Measurements from ENCODE around the gene ARMH3.
"Not testable (repeated sequence)": the region's sequence is repeated elsewhere in the genome, so short reads cannot be mapped to it uniquely, and the experiment has no call there.

Gene ARMH3

DNA sequence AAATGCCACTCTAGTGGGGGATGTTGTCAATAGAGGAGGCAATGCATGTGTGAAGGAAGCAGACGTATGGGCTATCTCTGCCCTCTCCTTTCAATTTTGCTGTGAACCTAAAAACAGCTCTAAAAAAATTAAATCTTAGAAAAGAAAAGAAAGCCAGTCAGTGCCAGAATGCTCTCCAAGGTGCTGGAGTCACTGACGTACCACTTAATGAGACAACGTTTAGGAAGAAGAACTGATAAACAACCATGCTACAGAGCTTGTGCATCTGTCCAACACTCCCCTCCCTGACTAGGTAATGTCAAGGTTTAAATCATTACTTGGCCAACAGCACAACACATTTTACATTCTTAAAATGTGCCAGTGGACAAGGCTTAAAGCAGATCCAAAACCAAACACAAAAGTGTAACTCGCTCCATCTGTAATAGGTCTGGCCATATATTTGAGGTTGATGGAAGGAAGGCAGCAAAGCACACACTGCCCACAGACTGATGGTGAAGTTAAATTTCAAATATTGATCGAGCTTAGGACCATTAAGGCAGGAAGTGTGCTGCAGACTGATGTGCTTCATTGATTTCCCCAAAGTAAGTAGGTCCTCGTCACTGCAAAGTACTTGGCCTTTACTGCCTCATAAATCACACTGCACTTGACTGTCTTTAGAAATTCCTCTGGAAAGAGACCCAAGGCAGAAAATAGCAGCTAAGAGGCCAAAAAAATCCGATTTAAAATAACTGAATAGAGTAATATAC is 15.5 kb downstream of the ARMH3 start:
- no peak for DNase-seq

DNA sequence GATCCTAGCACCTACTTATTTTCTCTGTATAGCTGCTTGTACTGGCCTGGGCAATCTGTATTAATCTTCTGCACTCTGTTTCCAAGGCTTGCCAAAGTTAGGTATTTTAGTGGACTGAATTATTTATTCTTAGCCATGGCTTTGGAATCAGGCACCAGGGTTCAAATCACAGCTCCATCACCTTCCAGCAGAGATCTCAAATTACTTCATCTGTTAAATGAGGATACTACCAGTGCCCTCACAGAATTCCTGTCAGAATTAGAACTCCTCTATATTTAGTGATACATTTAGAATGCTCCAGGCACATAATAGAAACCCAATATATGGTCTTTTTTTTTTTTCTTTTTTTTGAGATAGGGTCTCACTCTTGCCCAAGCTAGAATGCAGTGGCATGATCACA is 17.6 kb downstream of the ARMH3 start:
- DNase-seq: no peak

DNA sequence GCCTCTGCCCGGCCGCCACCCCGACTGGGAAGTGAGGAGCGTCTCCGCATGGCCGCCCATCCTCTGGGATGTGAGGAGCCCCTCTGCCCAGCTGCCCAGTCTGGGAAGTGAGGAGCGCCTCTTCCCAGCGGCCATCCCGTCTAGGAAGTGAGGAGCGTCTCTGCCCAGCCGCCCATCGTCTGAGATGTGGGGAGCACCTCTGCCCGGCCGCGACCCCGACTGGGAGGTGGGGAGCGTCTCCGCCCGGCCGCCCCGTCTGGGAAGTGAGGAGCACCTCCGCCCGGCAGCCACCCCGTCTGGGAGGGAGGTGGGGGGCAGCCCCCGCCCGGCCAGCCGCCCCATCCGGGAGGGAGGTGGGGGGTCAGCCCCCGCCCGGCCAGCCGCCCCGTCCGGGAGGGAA is 20.2 kb downstream of the ARMH3 start:
- DNase-seq: not testable (repeated sequence)

DNA sequence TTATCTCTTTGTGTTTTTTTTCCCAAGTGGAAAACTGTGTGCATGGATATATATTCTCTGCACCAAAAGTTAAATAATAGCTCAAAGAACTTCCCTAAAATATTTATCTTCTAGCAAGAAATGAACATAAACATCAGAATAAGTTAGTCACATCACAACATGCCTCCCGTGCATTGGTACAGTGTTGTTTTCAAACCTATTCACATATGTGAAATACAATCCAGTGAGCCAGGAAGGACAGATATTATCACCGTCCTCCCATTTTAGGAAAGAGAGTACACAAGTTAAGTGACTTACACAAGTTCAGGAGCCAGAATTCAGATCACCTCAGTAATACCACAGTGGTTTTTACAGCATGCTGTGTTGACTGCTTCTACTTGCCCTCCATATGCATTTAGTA is 22.2 kb downstream of the ARMH3 start:
- DNase-seq: no peak

DNA sequence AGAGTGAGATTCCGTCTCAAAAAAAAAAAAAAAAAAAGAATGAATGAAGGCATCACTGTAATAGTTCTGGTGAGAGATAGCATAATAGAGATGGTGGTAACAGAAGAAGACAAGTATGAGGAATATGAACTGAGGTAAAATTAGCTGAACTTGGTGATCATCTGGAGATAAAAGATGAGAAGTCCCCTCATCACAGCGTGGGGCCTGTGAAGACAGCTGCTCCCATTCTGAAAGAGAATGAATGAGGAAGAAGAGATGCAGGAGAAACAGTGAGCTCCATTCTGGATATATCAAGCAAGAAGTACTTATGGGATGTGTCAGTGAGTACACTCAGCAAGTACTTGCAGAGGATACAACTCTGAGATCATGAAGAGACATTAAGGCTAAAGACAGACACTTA is 28.7 kb downstream of the ARMH3 start:
- no peak for DNase-seq

DNA sequence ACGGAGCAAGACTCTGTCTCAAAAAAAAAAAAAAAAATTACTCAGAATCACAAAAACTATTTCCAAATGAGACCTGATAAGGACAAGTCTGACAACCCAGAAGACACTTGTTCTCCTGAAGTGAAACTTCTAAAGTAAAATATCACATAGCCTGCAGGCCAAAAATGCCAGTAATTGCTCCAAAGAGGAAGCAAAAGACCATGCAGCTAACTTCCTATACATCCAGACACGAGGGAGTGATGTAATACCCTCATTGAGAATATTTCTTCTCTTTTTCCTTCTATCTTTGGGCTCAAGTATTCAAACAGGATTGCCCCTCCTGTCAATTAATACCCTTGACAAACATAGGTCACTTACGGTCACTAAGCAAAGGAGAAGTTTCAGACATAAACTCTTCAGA is 31.2 kb downstream of the ARMH3 start:
- no peak for DNase-seq

DNA sequence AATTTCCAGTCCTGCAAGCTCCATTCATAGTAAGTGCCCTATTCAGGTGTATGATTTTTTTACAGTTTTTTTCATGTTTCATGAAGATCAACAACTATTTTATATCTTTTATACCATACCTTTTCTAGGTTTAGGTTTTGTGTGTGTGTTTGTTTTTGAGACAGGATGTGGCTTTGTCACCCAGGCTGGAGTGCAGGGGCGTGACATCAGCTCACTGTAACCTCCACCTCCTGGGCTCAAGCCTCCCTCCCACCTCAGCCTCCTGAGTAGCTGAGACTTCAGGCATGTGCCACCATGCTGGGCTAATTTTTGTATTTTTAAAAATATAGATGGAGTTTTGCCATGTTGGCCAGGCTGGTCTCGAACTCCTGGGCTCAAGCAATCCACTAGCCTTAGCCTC is 35.0 kb downstream of the ARMH3 start:
- DNase-seq: no peak

DNA sequence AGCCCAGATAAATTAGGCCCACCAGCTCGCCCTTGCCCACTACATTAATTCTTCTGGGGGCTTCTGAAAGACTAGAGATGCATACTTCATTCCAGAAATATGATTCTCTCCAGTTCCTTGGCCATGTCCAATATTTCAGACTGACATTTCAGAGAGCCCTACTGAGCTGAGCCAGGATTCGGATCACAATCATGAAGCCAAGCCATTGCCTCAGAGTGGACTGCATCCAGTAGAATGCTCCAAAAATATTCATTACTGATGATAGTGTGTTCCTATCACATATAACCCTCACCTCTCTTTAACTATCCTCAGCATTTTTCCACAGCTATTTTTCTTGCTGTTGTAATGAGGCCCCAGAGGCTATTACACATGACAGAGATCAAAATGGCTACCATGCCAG is 38.7 kb downstream of the ARMH3 start:
- no peak for DNase-seq

DNA sequence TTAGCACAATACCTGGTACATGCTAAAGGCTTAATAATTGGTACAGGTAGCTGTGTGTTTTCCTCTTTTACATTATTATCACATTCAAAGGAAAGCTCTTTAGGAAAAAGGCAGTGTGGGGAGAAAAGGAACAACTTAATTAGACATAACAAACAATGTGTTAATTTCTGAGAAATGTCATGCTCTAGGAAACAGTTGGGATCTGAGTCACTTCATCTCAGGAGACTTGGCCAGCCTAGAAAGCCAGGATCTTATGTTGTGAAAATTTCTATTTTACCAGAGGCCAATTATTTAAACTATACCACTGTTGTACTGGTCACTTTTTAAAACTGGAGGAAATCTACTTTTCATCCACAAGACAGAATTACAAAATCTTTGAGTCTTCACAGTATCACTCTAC is 39.6 kb downstream of the ARMH3 start:
- no peak for DNase-seq

DNA sequence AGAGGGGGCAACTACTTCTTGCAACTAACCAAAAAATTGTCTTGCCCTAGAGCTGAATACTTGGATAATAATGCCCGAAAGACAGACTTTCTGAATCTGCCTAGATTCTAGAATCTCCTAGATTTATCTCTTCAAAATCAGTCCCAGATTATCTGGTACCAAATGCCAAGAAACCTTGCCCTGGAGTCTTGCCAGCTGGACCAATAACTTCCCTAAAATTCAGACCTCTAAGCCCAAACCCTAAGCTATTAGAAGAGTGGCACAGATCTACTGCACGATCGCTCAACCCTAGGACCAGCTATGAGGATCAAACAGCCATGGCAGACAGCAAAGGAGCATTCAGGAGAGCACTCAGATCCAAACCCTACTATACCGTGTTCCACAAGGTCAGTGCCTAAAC is 45.0 kb downstream of the ARMH3 start:
- DNase-seq: no peak

DNA sequence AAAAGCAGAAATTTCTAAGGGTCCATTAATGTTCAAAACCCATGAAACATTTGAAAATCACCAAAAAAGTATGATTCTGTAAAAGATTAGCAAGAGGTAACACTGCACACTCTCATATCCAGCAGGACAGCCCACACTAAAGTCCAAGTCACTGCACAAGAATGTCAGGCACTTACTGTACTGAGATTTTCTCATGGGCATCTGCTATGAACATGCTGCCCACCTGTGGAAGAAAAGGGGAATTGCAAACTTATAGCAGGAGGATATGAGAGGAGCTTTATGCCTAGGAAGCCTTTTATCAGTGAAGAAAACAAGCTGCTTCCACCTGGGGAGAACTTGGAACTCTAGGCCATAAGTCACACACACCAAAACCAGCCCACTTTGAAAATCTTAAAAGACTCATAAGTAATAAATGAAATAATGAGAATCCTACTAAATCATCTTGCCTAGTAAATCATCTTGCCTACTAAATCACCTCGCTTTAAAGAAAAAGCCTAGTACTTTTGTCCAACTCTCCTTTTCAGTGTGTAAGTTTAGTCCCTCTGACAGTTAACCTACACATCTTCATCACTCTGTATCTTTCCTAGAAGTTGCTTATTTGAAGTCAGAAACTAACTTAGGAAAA is 46.1 kb downstream of the ARMH3 start:
- peak; percentile 15 for DNase-seq

DNA sequence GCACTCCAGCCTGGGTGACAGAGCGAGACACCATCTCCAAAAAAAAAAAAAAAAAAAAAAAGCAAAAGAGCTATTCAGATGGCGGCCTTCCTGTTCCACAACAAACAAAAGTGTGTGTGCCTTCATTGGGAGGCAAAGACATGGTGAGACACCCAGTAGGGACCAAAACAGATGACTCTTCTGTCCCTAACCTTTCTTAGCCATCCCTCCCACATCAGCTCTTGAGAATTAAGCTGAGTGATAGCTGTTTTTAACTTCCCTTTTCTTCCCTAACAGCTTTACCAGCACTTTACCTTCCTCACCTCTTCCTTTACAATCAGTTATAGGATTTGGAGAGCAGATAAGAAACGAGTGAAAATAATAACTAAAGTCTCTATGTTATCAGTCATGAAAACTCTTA is 48.2 kb downstream of the ARMH3 start:
- DNase-seq: no peak

DNA sequence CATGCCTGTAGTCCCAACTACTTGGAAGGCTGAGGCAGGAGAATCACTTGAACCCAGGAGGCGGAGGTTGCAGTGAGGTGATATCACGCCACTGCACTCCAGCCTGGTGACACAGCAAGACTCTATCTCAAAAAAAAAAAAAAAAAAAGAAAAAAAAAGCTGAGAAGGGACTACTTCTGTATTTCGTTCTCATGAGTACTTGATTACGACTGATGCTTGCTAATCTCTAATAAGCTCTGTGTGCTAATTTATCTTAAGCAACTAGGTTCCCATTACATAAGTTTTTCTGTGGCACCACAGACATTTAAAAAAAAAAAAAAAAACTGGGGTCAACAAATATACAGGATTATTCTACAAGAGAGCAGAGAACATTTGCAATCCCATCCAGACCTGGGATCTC is 48.9 kb downstream of the ARMH3 start:
- not testable (repeated sequence) for DNase-seq

DNA sequence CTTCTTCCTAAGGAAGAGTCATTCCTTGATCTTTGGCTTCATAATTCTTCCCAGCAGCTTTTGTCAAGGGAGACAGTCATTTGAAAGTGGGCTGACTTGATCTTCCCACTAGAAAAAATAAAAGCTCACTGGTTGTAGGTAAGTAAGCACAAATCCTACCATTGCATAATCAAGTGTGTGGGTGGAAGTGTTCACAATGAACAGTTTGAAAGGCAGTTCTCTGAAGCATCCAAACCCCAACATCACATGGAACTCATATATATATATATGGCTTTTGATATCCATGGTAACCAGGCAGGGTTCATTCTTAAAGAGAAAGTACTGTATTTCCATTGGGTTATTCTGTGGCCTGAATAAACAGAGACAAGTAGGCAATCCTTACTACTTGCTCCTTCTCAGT is 51.6 kb downstream of the ARMH3 start:
- DNase-seq: no peak

DNA sequence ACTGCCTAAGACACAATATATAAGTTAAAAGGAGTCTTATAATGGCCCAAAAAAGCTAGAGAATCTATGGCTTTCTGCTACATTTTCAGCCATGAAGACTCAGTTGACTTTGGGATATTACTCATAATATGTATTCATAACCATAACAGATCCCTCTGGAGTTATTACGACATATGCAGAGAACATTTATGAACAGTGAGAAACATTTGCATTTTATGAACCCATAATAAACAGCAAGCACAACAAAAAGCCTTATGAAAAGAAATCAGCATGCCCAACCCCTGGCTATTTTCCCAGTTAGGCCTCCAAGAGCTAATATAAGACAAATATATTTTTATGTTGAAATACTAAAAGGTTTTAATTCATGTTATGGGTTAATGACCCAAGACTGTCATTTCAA is 52.4 kb downstream of the ARMH3 start:
- DNase-seq: no peak

DNA sequence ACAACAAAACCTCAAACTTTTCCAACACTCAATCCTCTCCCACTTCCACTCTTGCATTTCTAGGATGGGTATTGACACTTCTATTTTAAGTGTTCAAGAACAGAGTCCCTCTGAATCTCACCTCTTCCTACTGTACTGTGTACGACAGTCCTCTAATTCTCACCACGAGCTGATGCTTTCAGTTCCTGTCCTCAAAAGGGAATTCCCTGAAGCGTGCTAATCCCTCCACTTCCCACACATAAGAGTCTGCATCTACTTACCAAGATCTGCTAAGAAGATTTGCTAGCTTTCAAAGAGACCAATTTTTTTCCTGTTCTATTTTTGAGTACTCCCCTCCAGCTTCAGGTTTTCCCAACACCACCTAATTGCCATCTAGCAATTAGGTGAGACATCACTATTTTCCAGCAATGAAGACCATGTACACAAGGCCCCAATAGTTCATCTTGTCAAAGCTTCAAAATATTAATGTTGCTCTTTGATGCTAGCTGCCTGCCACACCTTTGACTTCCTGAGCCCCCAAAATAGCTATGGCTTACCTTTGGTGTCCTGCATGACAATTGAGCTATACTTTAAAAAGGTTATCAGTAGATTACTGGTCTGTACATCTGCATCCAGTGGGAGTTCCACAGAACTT is 54.4 kb downstream of the ARMH3 start:
- DNase-seq: no peak

DNA sequence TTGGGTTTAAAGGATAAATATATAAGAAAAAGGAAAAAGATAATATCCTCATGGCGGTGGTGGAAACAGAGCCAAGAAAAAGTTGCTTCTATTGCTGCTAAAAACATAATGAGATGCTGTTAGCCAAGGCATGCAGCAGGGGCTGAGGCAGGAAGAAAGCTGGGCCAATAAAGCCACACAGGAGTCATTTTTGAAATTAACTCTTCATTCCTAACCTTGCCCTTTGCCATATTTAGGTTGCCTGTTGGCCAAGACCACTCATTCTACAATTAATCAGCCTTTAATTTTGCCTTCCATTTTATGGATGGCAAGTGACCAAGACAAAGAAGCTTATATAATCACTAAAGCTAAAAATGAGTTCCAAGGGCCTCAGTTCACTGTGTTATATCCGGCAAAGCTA is 58.2 kb downstream of the ARMH3 start:
- no peak for DNase-seq

DNA sequence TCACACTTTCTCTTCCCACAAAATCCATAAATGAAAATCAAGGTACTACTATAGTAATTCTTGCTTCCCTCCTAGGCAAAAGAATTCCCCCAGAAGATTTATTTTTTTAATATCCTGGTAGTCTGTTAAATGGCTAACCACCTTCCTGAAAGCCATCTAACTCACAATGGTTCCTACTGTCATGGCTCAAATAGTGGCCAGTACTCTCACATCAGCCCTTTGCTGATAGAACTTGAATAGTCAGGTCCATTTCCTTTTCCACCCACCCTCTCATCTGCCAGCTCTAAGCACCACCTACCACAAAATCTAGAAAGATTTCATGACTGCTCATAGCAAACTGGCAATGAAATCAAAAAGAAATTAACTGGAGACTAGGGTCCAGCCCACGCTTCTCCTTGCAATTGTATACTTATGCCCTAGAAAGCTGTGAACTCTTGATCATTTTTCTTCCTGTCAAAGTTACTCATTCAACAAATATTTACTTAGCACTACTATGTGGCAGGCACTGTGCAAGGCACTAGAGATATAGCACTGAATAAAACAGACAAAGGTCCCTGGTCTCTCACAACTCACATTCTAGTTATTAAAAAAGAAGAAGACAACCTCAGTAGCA is 60.4 kb downstream of the ARMH3 start:
- no peak for DNase-seq

DNA sequence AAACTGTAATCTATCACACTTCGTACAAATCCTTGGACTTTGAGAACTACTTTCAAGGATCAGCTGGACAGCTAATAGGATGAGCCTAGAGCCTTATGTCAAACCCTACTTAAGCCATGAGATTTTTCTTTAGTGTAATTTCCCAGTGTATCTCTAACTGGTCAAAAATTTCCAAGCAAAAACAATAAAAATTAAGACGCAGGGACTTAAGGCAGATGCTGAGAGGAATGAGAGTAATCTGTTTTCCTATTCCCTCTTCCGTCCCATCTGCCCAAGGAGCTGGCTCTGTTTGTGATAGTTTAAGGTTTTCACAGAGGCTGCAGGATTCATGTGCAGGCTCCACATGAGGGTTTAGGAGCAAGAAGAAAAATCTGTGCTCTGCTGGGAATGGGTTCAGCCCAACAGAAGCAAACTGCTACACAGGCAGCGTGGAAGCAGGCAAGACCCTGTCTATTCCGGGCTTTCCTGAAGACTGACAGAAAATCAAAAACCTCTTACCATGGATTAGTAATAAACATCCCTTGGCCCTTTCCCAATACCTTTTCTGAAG is 62.2 kb downstream of the ARMH3 start:
- DNase-seq: no peak

DNA sequence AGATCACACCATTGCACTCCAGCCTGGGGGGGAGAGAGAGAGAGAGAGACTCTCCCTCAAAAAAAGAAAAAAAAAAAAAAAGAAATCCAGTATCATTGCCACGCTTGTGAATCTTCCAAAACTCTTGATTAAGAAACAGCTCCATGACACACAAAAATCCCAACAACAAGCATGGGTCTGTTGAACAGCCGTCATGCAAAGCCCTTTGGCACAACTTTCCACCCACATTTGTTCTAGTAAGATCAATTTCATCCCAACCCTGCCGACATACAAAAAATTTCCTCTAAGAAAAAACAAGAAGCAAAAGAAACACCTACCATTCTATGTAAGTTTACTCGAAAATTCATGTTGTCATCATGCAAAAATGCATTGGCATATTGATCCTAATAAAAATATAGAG is 62.8 kb downstream of the ARMH3 start:
- DNase-seq: no peak

DNA sequence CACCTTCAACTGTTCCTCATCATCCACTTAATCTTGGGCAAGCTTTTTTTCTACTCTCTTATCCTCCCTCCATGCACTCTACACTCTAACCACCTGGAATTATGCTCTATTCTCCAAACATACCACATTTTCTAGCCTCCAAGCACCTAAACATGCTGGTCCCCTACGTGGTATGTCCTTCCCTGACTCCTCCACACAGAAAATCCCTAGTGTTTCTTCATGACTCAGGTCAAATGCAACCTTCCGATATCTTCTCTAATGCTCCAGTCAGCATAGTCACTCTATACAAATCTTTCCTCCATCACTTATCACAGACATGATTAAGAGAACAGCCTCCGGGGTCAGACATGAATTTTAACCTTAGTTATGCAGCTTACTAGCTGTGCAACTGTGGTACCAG is 68.8 kb downstream of the ARMH3 start:
- DNase-seq: no peak

DNA sequence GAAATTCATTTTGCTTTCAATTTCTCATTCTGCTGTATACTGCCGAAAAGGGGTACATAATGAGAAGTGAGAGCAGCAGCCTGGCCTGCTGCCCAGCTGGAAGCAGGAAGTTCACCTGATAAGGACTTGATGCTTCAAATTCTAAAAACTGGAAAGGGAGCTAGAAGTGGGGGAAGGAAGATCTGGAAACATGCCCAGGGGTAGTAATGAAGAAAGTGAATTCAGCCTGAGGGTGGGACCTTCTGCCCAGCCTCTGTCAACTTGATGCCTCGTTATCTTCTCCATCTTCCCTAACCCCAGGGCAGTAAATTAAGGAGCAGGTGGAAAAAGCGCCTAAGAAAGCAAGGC is 69.4 kb downstream of the ARMH3 start:
- no peak for DNase-seq

DNA sequence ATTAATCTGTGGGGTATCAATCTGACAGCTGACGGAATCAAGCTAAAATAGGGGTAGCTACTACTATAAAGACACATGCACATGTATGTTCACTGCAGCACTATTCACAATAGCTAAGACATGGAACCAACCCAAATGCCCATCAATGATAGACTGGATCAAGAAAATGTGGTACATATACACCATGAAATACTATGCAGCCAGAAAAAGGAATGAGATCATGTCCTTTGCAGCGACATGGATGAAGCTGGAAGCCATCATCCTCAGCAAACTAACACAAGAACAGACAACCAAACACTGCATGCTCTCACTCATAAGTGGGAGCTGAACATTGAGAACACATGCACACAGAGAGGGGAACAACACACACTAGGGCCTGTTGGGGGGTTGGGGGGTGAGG is 75.3 kb downstream of the ARMH3 start:
- DNase-seq: not testable (repeated sequence)
